GM18517 (cell line): ENCODE measurements around the gene REXO4.

Source experiments
- ATAC-seq: cut with Tn5 transposase; IDR thresholded peaks from one replicate; pipeline ENCODE4 v1.9.1; 2021; ENCODE audit warnings: mild to moderate bottlenecking, moderate library complexity; ENCODE audit not compliant: unreplicated experiment

Gene REXO4

DNA sequence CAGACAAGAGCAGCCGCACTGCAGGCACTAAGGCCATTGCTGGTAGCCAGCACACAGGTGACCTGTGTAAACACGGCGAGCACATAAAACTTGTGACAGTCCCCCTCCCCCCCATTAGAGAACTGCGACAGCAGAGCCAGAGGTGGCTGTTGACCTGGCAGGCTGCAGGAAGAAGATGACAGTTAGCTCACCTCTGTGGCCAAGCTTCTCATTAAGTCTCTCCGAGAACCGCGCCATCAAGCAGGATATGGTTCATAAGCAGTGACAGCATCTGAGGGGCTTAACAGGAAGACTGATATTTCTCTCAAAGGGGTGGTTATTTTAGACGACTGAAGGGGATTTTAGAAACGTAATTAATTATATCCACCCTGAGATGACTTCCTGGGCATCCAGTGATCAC lies 47.1 kb downstream of the REXO4 start:
- ATAC-seq: no peak

DNA sequence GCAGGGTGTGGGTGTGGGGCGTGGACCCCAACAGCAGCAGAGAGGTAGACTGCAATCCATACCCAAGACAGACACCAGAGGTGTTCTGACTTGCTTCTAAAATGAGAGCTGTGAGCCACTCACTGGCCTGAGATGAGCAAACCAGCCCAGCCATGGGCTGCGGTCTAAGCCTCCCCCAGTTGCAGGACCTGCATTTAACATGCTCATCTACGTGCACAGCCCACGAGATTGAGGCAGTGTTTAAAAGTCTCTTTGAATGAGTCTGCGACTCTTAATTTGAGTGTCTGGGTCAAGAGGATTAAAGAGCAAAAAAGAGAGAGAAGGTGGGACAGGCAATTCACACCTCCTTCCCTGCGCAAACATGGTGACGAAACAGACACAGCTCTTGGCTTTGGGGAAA lies 47.9 kb downstream of the REXO4 start:
- ATAC-seq: no peak

- ATAC-seq: no peak
These were observed 48.4 kb downstream of the REXO4 start for GRCh38 chr9:133369422-133369821.

GRCh38 chr9:133368249-133368881 lies 49.4 kb downstream of the REXO4 start:
- no peak for ATAC-seq

- ATAC-seq: no peak
These were observed 50.0 kb downstream of the REXO4 start for GRCh38 chr9:133367778-133368177.

GRCh38 chr9:133367221-133367620 lies 50.6 kb downstream of the REXO4 start:
- ATAC-seq: no peak

GRCh38 chr9:133366435-133366834 lies 51.4 kb downstream of the REXO4 start:
- ATAC-seq: no peak

- ATAC-seq: no peak
These were observed 55.3 kb downstream of the REXO4 start for GRCh38 chr9:133362359-133363044.

- no peak for ATAC-seq
These were observed 56.2 kb downstream of the REXO4 start for GRCh38 chr9:133361507-133362092.

- ATAC-seq: no peak
These were observed 57.1 kb downstream of the REXO4 start for GRCh38 chr9:133360400-133361393.

- no peak for ATAC-seq
These were observed 58.2 kb downstream of the REXO4 start for GRCh38 chr9:133359399-133360175.

GRCh38 chr9:133357656-133358055 lies 60.2 kb downstream of the REXO4 start:
- no peak for ATAC-seq

GRCh38 chr9:133356391-133357091 lies 61.3 kb downstream of the REXO4 start, which contains the start of the genes SURF1 and SURF2:
Gene SURF1, minus strand, starts transcription at chr9:133356487. Its CDS starts 34 bp downstream, at chr9:133356453.
Gene SURF2, plus strand, starts transcription at chr9:133356550. Its CDS starts 43 bp downstream, at chr9:133356593.
- peak; percentile 48 for ATAC-seq
